Neural crest cell (in vitro differentiated cells): Measurements from ENCODE around the gene ZNF683. TPM values are rescaled to one million over a fixed set of nuclear protein-coding genes. Genes with fewer than 3 reads are reported as not detected.
"Not testable (repeated sequence)": the region's sequence is repeated elsewhere in the genome, so short reads cannot be mapped to it uniquely, and the experiment has no call there.

ENCODE experiments used
- DNase-seq: peaks from one replicate; pipeline ENCODE4 v3.0.0; 2021; ENCODE audit warnings: low read depth, mixed read lengths, low spot score
- H3K27ac Mint-ChIP-seq: one replicate; pipeline ENCODE4 v1.8.0; 2021; ENCODE audit warnings: mild to moderate bottlenecking, mixed read lengths; ENCODE audit not compliant: unreplicated experiment
- H3K27me3 Mint-ChIP-seq: 2 replicates; pipeline ENCODE4 v1.8.0; 2021; ENCODE audit warnings: low read depth, mild to moderate bottlenecking, mixed read lengths
- H3K36me3 Mint-ChIP-seq: 2 replicates; pipeline ENCODE4 v1.8.0; 2021; ENCODE audit warnings: low read depth, mild to moderate bottlenecking, mixed read lengths
- H3K4me1 Mint-ChIP-seq: 2 replicates; pipeline ENCODE4 v1.8.0; 2021; ENCODE audit warnings: mixed read lengths
- H3K4me3 Mint-ChIP-seq: one replicate; pipeline ENCODE4 v1.8.0; 2021; ENCODE audit warnings: mild to moderate bottlenecking, mixed read lengths
- H3K9me3 Mint-ChIP-seq: 2 replicates; pipeline ENCODE4 v1.8.0; 2021; ENCODE audit warnings: mixed read lengths
- total RNA-seq: library from RNA; stranded (reverse); gene quantifications from 2 replicates; pipeline ENCODE4 v1.2.1, GENCODE V29; 2021
- TF ChIP-seq, protein P1 (sequence below): fragments of 200-600 bp; sonication (generic); conservative IDR thresholded peaks from 2 replicates; pipeline ENCODE4 v1.5.0; 2021; ENCODE audit warnings: antibody characterized with exemption, mild to moderate bottlenecking

The ZNF683 gene
- total RNA-seq, 1 donor from 2014 or later = not detected

DNA sequence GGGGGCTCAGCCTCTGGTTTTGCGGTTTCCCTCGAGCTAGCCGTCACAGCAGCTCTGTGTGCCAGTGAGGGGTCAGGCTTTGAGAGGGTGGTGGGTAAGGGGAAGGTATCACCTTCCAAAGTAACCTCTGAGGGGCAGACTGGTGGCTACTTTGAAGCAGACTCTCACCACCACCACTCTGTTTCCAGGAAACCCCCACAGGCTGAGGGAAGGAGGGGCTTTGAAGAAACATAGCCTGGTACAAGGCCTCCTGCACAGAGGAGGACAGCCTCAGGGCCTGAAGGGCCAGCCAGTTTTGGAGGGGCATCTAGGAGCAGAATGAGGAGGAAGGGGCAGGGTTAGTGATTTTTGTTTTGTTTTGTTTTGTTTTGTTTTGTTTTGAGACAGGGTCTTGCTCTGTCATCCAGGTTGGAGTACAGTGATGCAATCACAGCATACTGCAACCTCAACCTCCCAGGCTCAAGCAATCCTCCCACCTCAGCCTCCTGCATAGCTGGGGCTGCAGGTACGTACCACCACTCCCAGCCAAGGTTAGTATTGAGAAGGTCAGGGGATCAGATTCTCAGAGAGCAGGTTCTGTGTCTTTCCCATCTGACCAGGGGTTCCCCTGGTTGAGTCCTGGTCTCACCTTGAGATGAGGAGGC is 17.2 kb upstream of the ZNF683 start:
- TF ChIP-seq, protein P1, sequence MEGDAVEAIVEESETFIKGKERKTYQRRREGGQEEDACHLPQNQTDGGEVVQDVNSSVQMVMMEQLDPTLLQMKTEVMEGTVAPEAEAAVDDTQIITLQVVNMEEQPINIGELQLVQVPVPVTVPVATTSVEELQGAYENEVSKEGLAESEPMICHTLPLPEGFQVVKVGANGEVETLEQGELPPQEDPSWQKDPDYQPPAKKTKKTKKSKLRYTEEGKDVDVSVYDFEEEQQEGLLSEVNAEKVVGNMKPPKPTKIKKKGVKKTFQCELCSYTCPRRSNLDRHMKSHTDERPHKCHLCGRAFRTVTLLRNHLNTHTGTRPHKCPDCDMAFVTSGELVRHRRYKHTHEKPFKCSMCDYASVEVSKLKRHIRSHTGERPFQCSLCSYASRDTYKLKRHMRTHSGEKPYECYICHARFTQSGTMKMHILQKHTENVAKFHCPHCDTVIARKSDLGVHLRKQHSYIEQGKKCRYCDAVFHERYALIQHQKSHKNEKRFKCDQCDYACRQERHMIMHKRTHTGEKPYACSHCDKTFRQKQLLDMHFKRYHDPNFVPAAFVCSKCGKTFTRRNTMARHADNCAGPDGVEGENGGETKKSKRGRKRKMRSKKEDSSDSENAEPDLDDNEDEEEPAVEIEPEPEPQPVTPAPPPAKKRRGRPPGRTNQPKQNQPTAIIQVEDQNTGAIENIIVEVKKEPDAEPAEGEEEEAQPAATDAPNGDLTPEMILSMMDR = no peak
- Mint-ChIP-seq H3K36me3 (no peaks in the 10 kb centered on the region), H3K27ac (no peak overlapping the region), H3K27me3 (no peaks in the 10 kb centered on the region), H3K9me3 (no peaks in the 10 kb centered on the region), H3K4me1 (peaks cover 38% of the 10 kb centered on the region), H3K4me3 (no peak overlapping the region)
- no peak for DNase-seq

DNA sequence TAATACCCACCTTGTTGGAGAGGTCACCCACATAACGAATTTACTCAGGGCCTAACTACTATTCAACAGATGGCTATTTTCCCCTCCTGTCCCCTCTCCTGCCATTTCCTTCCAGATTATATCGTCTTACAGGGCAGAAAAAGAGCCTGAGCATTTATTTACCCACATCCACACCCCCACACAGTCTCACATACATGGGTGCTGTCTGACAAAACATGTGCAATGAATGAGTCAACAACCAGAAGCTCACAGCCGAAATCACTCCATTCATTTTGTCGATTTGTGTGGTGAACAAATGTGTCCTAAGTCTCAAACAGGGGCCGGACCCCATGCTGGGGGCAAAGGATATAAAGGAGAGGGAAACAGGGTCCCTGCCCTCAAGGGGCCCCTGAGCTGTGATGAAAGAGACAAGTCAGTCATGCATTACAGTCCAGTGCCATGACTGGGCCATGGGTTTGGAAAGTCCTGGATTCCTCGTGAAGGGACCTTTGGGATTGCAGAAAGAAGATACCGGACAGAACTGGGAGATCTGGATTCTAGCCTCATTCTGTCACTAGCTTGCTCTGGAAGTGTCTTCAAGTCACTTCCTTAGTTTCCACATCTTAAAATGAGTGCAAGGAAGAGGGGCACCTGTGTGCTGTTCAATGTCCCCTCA is 16.4 kb upstream of the ZNF683 start:
- no peak for DNase-seq
- Mint-ChIP-seq H3K4me1 (peaks cover 37% of the 10 kb centered on the region), H3K27ac (no peak overlapping the region), H3K4me3 (no peak overlapping the region), H3K27me3 (no peaks in the 10 kb centered on the region), H3K9me3 (no peaks in the 10 kb centered on the region), H3K36me3 (no peaks in the 10 kb centered on the region)
- TF ChIP-seq, protein P1 = no peak

DNA sequence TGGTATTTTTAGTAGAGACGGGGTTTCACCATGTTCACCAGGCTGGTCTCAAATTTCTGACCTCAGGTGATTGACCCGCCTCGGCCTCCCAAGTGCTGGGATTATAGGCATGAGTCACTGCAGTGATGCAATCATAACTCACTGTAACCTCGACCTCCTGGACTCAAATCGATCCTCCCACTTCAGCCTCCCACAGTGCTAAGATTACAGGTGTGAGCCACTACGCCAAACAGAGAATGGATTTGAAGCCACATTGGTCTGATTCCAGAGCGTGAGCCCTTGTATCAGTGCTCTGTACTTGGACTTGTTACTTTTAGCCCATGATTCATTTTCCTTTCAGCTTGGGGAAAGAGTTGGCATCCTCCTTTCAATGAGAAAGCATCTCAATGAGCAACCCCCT is 14.9 kb upstream of the ZNF683 start:
- Mint-ChIP-seq H3K36me3 (no peaks in the 10 kb centered on the region), H3K27me3 (no peaks in the 10 kb centered on the region), H3K9me3 (no peaks in the 10 kb centered on the region), H3K27ac (no peak overlapping the region), H3K4me1 (peaks cover 25% of the 10 kb centered on the region), H3K4me3 (no peak overlapping the region)
- no peak for DNase-seq
- TF ChIP-seq, protein P1 = no peak

DNA sequence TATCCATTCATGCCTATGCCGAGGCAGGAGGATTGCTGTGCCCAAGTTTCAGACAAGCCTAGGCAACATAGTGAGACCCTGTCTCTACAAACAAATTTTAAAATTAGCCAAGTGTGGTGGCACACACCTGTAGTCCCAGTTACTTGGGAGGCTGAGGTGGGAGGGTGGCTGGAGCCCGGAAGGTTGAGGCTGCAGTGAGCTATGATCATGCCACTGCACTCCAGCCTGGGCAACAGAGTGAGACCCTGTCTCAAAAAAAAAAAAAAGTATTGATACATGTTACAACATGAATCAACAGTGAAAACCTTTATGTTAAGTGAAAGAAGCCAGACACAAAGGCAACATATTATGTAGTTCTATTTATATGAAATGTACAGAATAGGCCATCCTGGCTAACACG is 12.5 kb upstream of the ZNF683 start:
- H3K27ac Mint-ChIP-seq, H3K27me3 Mint-ChIP-seq, H3K9me3 Mint-ChIP-seq, H3K4me3 Mint-ChIP-seq, H3K36me3 Mint-ChIP-seq, DNase-seq: not testable (repeated sequence)
- H3K4me1 Mint-ChIP-seq = peaks cover 14% of the 10 kb centered on the region

DNA sequence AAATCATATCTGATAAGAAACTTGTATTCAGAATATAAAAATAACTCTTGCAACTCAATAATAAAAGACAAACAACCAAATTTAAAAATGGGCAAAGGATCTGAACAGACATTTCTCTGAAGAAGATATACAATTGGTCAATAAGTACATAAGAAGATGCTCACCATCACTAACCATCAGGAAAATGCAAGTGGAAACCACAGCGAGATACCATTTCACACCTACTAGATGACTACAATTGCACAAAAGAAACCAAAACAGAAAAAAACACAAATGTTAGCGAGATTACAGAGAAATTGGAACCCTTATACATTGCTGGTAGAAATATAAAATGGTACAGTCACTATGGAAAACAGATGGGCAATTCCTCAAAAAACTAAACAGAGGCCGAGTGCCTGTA is 11.5 kb upstream of the ZNF683 start:
- Mint-ChIP-seq H3K27ac (no peak overlapping the region), H3K36me3 (no peaks in the 10 kb centered on the region), H3K4me1 (peaks cover 12% of the 10 kb centered on the region), H3K27me3 (no peaks in the 10 kb centered on the region), H3K9me3 (no peaks in the 10 kb centered on the region), H3K4me3 (no peak overlapping the region)
- TF ChIP-seq, protein P1 = no peak
- no peak for DNase-seq

DNA sequence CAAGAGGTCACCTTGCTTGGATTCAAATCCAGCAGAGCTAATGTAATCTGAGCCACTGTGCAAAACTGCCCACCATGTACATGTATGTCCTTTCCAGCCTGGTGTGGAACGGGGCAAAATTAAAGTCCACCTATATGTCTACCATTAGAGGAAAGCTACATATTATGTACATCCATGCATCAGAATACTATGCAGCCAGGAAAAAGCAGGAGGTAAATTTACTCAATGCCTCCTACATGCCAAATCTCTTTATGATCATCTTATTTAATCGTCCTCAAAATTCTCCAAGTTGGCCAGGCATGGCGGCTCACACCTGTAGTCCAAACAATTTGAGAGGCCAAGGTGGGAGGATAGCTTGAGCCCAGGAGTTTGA is 6.3 kb upstream of the ZNF683 start:
- H3K27ac Mint-ChIP-seq = no peak overlapping the region
- no peak overlapping the region for H3K4me3 Mint-ChIP-seq
- H3K4me1 Mint-ChIP-seq = peaks cover 24% of the 10 kb centered on the region
- TF ChIP-seq, protein P1 = no peak
- no peaks in the 10 kb centered on the region for H3K36me3 Mint-ChIP-seq
- no peaks in the 10 kb centered on the region for H3K9me3 Mint-ChIP-seq
- no peak for DNase-seq
- H3K27me3 Mint-ChIP-seq = no peaks in the 10 kb centered on the region
